Brain pericyte (primary cell): ENCODE measurements around the gene ZNF76.
"Not testable (repeated sequence)": the region's sequence is repeated elsewhere in the genome, so short reads cannot be mapped to it uniquely, and the experiment has no call there.

ENCODE experiments used
- DNase-seq: peaks from one replicate; pipeline ENCODE4 v3.0.0-alpha.2; 2012; ENCODE audit warnings: low read depth, low spot score

ZNF76 gene

GRCh38 chr6:35328965-35329364 lies 69.4 kb downstream of the ZNF76 start:
- not testable (repeated sequence) for DNase-seq

GRCh38 chr6:35330541-35331119 lies 71.1 kb downstream of the ZNF76 start:
- DNase-seq, result no peak

- DNase-seq, result not testable (repeated sequence)
Measured at GRCh38 chr6:35332074-35332887, 72.7 kb downstream of the ZNF76 start.

GRCh38 chr6:35341557-35341956 lies 82.0 kb downstream of the ZNF76 start:
- DNase-seq, result no peak

- peak; percentile 88 for DNase-seq
Measured at GRCh38 chr6:35342258-35343091, 82.9 kb downstream of the ZNF76 start, which contains the start of gene PPARD. Gene PPARD, plus strand, starts transcription at chr6:35342558. Its CDS starts 68,530 bp downstream, at chr6:35411088.

GRCh38 chr6:35343092-35343834 lies 83.7 kb downstream of the ZNF76 start:
- no peak for DNase-seq

- no peak for DNase-seq
Measured at GRCh38 chr6:35343835-35344550, 84.5 kb downstream of the ZNF76 start.
